HepG2 (cell line): Measurements from ENCODE around the gene ATXN7L3.

Experiments used
- JUND ChIP-seq: sonication (generic); formaldehyde crosslinking; IDR thresholded peaks from 2 replicates; pipeline ENCODE4 v1.8.0; 2022; ENCODE audit warnings: mild to moderate bottlenecking, missing genetic modification reagents
- MAX ChIP-seq: IDR thresholded peaks from 2 replicates; pipeline ENCODE4 v1.6.1; 2012; ENCODE audit warnings: inconsistent platforms
- MIER3 ChIP-seq: IDR thresholded peaks from 2 replicates; pipeline ENCODE4 v1.6.1; 2016; ENCODE audit warnings: missing compliant biosample characterization, borderline replicate concordance
- PLSCR1 ChIP-seq: sonication (generic); formaldehyde crosslinking; IDR thresholded peaks from 2 replicates; pipeline ENCODE4 v1.5.0; 2020; ENCODE audit warnings: missing genetic modification reagents, mild to moderate bottlenecking, borderline replicate concordance
- ZBTB26 ChIP-seq: IDR thresholded peaks from 2 replicates; pipeline ENCODE4 v1.6.1; 2016; ENCODE audit warnings: missing compliant biosample characterization, missing genetic modification reagents, borderline replicate concordance
- ZNF546 ChIP-seq: sonication (generic); formaldehyde crosslinking; conservative IDR thresholded peaks from 2 replicates; pipeline ENCODE4 v1.8.1; 2023; ENCODE audit warnings: mild to moderate bottlenecking, missing genetic modification reagents

- TF ChIP-seq MIER3 (CRISPR knock-in tag) (no peak), PLSCR1 (CRISPR knock-in tag) (no peak), MAX (no peak), ZNF546 (CRISPR knock-in tag) (no peak), ZBTB26 (CRISPR knock-in tag) (no peak), JUND (CRISPR knock-in tag) (no peak)
Observed at GRCh38 chr17:44216694-44217093, 17.0 kb upstream of the ATXN7L3 start.
